Loucy (cell line): ENCODE measurements around the gene PACSIN1.

Experiments
- CTCF ChIP-seq: fragments of 200-600 bp; sonication (generic); conservative IDR thresholded peaks from 2 replicates; pipeline ENCODE4 v1.5.1; 2014; ENCODE audit warnings: mild to moderate bottlenecking, antibody characterized with exemption, low read length
- EZH2phosphoT487 ChIP-seq: fragments of 200-600 bp; IDR thresholded peaks from 2 replicates; pipeline ENCODE4 v1.6.1; 2018; ENCODE audit warnings: antibody characterized with exemption, mild to moderate bottlenecking, moderate library complexity, borderline replicate concordance

DNA sequence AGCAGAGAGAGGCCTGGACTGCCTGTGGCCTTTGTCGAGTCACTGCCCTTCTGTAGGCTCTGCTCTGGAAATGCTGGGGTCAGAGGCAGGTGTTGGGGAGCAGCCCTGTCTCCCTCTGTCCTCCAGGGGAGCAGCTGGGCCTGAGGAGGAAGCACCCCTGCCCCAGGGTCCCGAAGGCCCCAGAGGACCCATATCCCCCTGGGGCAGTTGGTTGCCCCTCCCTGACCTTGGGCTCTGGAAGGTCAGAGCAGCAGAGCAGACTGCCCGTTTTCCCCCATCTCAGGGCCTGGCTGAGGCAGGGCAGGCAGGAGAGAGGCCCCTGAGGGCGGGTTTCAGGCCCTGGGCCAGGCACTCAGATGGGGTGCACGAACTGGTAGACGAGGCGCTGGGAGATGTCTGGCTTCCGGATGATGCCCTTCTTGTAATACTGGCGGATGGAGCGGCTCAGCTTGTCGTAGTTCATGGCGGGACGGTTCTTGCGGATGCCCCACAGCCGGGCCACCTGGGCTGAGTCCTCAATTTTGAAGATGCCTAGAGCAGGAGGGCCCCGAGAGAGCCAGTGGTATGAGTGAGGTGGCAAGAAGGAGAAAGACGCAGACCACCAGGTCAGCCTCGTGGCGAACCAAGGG is 72.2 kb downstream of the PACSIN1 start:
- TF ChIP-seq CTCF (no peak), EZH2phosphoT487 (no peak)
